D721Med (cell line): ENCODE measurements around the gene FAM180B.

Source experiments
- DNase-seq: peaks from one replicate; pipeline ENCODE4 v3.0.0; 2011; ENCODE audit warnings: low spot score; ENCODE audit not compliant: insufficient read length
- FAIRE-seq: peaks from 2 replicates; lab custom pipeline; 2011; peaks lifted over from hg19 to GRCh38; lab: Jason Lieb, UNC
- TF ChIP-seq, protein P1 (sequence below): IDR thresholded peaks from 2 replicates; pipeline ENCODE4 v1.5.1; 2012; ENCODE audit warnings: mild to moderate bottlenecking, control low read depth; ENCODE audit not compliant: insufficient read depth; ENCODE audit errors: missing control alignments

Gene FAM180B

GRCh38 chr11:47571357-47571729 lies 15.1 kb upstream of the FAM180B start:
- peak; percentile 35 for FAIRE-seq
- DNase-seq: no peak
- TF ChIP-seq, protein P1, sequence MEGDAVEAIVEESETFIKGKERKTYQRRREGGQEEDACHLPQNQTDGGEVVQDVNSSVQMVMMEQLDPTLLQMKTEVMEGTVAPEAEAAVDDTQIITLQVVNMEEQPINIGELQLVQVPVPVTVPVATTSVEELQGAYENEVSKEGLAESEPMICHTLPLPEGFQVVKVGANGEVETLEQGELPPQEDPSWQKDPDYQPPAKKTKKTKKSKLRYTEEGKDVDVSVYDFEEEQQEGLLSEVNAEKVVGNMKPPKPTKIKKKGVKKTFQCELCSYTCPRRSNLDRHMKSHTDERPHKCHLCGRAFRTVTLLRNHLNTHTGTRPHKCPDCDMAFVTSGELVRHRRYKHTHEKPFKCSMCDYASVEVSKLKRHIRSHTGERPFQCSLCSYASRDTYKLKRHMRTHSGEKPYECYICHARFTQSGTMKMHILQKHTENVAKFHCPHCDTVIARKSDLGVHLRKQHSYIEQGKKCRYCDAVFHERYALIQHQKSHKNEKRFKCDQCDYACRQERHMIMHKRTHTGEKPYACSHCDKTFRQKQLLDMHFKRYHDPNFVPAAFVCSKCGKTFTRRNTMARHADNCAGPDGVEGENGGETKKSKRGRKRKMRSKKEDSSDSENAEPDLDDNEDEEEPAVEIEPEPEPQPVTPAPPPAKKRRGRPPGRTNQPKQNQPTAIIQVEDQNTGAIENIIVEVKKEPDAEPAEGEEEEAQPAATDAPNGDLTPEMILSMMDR: no peak

DNA sequence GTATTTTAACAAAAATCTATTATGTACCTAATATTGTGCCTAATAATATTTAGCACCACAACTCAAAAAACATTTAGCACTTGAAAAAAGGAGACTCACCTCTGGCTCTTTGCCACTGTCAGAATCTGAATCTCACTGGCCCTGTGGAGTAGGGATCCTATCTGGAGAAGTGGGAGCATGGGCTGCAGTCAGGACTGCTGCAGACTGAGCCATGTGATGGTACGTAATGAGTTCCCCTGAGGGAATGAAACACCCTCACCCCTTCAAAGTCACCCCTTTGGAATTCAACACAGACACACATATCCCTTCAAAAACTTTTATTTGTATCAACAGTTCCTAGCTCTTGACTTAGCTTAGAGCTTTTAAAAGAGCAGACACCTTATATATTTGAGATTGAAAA lies 14.6 kb upstream of the FAM180B start:
- TF ChIP-seq, protein P1: no peak
- FAIRE-seq (no peak), DNase-seq (no peak)

GRCh38 chr11:47572715-47573255 lies 13.7 kb upstream of the FAM180B start:
- TF ChIP-seq, protein P1: no peak
- FAIRE-seq (no peak), DNase-seq (no peak)

DNA sequence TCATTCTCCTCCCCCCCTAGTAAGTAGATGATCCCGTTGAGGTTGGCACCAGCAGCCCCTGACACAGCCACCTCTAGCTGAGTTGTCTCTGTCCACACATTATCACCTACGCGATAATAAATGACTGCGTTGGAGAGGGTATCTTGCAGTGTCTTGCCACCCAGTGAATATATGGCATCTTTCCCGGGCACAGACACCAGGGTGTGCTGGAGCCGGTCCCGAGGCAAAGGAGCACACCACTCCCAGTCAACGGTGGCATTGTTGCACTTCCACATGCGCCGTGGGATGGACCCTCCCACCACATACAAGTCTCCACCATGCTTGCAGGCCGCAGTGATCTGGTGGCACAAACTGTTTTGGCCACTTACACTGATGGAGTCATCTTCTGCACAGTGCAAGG lies 13.2 kb upstream of the FAM180B start:
- DNase-seq: no peak

DNA sequence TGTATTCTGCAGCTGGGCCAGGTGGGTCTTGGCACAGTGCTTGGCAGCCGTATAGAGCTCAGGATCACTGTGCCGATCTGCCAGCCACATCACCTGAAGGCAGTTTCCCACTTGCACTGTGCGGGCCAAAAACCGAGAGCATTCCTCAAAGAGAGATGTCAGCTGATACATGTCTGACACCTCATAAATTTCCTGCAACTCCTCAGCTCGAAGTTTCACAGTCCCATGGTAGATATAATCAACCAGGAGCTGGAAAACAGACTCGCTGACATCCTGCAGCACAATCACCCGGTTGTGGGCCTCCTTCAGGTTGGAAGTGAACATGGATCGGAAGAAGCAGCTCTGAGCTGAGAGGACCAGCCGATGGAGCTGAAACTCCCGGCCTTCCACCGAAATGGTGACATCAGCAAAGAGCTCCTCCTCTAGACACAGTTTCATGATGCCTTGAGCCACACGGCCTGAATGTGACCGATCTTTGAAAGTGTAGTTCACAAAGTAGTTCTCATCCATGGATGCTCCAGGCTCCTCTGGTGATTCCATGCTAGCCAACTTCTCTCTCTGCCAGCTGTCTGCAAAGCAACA lies 8.9 kb upstream of the FAM180B start:
- DNase-seq: no peak
- no peak for FAIRE-seq
- TF ChIP-seq, protein P1: no peak

More for the DNA sequence above, 13.2 kb upstream of the FAM180B start:
- TF ChIP-seq, protein P1: no peak
- FAIRE-seq: no peak

DNA sequence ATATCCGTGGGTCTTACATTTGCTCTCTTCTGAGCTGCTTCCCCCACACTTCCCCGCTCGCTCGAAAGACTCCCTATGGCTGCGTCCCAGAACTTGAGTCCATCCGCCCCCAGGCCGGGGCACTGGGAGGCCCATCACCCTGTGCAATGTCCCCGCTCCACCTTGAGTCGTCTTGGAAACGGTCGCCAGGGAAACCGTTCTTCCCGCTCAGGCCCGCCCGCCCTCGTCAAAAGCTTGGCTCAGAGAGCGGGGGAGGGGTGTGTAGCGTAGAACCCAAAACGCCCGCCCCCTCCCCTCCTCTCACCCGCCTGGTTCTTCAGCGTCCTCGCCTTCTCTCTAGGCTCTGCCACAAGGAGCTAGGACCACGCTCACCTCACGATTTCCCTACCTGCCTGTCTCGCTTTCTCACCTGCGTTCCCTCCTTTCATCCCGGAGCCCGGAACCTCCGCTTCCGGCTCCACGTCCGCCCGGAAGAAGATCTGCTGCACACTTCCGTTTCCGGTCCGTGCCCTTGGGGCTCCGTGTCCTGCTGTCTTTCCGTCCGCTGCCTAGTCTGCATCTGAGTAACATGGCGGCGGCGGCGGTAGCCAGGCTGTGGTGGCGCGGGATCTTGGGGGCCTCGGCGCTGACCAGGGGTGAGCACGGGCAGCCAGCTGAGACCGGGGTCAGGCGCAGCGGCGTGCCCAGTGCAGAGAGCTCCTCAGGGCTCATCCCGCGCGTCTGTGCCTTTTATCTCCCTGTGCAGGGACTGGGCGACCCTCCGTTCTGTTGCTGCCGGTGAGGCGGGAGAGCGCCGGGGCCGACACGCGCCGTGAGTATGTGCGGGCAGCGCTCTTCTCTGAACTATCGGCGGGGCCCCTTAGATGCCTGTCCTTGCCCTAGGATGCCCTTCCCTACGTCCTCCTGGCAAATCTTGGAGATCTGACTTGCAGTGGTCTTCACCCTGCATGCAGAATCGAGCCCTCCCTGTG lies 7.7 kb upstream of the FAM180B start, which contains the start of the genes KBTBD4 and NDUFS3:
TSS of gene KBTBD4 (minus strand) at position 447 of the 971 bp plus-strand sequence. CDS start at position 428, 19 bp downstream.
TSS of gene NDUFS3 (plus strand) at position 551 of the 971 bp plus-strand sequence. CDS start at position 569, 18 bp downstream.
- TF ChIP-seq, protein P1: no peak
- FAIRE-seq: no peak

More for the DNA sequence above, 7.7 kb upstream of the FAM180B start, which contains the start of the genes KBTBD4 and NDUFS3:
- peak; percentile 91 for DNase-seq
